GM10248 (cell line): Measurements from ENCODE around the gene IP6K1.

Experiments used
- CTCF ChIA-PET: fragments of 300-600 bp; sonication (Branson Sonifier 250); formaldehyde crosslinking; extraction: SDS; loops from one replicate; lab custom pipeline; 2021; ENCODE audit warnings: antibody characterized with exemption; lab: Yijun Ruan, JAX
- POLR2A ChIA-PET: fragments of 350-650 bp; sonication (Branson Sonifier 250); formaldehyde crosslinking; extraction: SDS; loops from one replicate; lab custom pipeline; 2020; ENCODE audit warnings: antibody characterized with exemption; lab: Yijun Ruan, JAX
- DNase-seq: peaks from one replicate; pipeline ENCODE4 v3.0.0; 2012; ENCODE audit errors: extremely low spot score
- CTCF ChIP-seq: IDR thresholded peaks from 2 replicates; pipeline ENCODE4 v1.5.1; 2012; ENCODE audit warnings: mild to moderate bottlenecking, low read depth; ENCODE audit errors: extremely low read depth, missing control alignments, control extremely low read depth

The IP6K1 gene

DNA sequence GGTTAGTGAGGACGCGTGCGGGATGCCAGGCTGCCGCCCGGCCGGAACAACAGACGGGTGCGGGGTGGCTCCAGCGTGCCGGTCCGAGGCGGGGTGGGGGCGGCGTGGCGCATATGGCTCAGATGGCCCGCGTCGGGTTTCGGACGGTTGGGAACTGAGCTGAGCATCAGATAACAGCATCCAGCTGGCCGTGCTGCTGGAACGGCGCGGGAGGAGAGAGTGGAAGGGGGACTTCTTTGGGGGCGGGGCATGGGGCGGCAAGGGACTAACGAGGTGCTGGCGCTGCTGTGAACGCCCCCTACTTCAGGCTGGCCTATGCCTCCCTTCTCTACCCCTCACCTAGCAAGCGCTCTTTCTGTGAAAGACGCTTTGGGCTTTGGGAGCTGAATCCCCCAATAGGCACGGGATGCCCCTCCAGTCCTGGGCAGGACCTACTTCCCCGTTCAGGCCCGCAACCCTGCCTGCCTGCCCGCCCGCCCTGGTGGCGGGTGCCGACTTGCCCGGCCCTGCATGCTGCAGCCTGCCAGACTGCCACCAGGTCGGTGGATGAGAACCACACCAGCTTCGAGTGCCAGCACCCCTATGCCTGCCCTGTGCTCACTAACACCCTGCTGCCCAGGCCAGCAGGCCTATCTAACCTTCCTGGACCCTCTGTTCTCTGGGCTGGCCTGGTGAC, 17.3 kb upstream of the IP6K1 start:
- ChIA-PET CTCF (interaction anchor here (0.6 to 25.2 kb wide), 34 partner anchors 9 to 503 kb away, joined by 3 to 558 read pairs (median 4); partner anchors contain the start of genes AMIGO3, IP6K1, MON1A and RBM6), POLR2A (interaction anchor here (0.6 to 1.6 kb wide), 8 partner anchors 10 to 408 kb away, joined by 3 to 8 read pairs (median 4); partner anchors contain the start of genes IP6K1 and UBA7)
- TF ChIP-seq CTCF: no peak
- peak; percentile 48 for DNase-seq

GRCh38 chr3:49802719-49803464, 16.6 kb upstream of the IP6K1 start, which contains the start of gene INKA1:
Gene INKA1, plus strand, starts transcription at chr3:49803261. Its CDS starts 132 bp downstream, at chr3:49803393.
- peak; percentile 88 for TF ChIP-seq CTCF
- ChIA-PET CTCF (interaction anchor here (0.6 to 25.2 kb wide), 38 partner anchors 10 to 504 kb away, joined by 3 to 558 read pairs (median 4); partner anchors contain the start of genes AMIGO3, IP6K1, MON1A and RBM6), POLR2A (interaction anchor here (0.6 to 1.6 kb wide), 9 partner anchors 9 to 409 kb away, joined by 3 to 8 read pairs (median 4); partner anchors contain the start of genes IP6K1 and UBA7)
- DNase-seq: peak; percentile 92

DNA sequence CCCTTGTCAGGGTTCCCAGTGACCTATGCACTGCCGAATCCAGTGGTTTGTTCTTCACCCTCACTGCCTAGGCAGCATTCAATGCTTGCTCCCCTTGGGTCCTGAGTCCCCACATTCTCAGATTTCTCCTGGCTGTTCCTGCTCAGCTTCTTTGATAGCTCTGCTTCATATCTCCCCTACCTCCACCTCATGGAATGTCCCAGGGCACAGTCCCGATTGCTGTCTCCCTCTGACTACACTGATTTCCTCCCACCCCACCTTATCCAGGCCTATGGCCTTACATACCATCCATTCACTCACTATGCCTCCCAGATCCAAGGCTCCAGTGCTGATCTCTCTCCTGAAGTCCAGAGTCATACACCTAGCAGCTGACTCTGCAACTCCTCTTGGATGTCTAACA, 14.8 kb upstream of the IP6K1 start:
- no peak for TF ChIP-seq CTCF
- DNase-seq: no peak
- POLR2A ChIA-PET: no interaction called here
- CTCF ChIA-PET: interaction anchor here (1.0 to 25.2 kb wide), 4 partner anchors 9 to 54 kb away, joined by 4 to 558 read pairs (median 28); partner anchors contain the start of gene TRAIP

- POLR2A ChIA-PET: interaction anchor here (0.9 kb wide), 1 partner anchor 13 kb away, joined by 3 read pairs; the partner anchor contains the start of gene IP6K1
- CTCF ChIA-PET: interaction anchor here (1.0 to 25.2 kb wide), 5 partner anchors 11 to 69 kb away, joined by 3 to 558 read pairs (median 3); no protein-coding TSS in a partner anchor
- no peak for TF ChIP-seq CTCF
- no peak for DNase-seq
These were observed 13.4 kb upstream of the IP6K1 start, which contains the start of gene CDHR4 for GRCh38 chr3:49799761-49800160. Gene CDHR4, minus strand, starts transcription at chr3:49799873. Its CDS starts 61 bp downstream, at chr3:49799812.

GRCh38 chr3:49799105-49799504, 12.8 kb upstream of the IP6K1 start:
- ChIA-PET POLR2A (no interaction called here), CTCF (interaction anchor here (1.0 to 25.2 kb wide), 5 partner anchors 11 to 70 kb away, joined by 3 to 558 read pairs (median 3); no protein-coding TSS in a partner anchor)
- no peak for DNase-seq
- no peak for TF ChIP-seq CTCF
